ENCODE measurements around the gene FUT3.

DNA sequence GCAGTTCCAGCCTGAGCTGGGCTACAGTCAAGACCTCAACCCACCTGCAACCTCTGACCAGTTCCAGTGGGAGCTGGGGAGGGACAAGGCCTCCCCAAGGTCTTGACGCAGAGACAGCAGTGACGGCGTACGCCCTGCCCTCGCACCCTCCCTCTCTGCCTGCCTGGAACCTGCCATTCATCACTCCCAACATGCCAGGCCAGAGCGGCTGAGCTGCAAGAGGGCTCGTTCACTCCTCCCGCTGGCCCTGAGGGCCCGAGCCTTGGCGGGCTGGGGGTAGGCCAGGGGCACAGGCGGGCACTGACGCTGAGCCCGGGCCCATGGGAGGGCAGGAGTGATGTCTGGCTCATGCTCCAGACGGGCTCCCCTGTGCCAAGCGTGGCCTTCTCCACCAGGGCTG lies 44.2 kb upstream of the FUT3 start:
- TF ChIP-seq RAD51 (IDR thresholded peaks at IDR 0.05; ENCODE audit: borderline replicate concordance, low read depth), result no peak
- no peak for TF ChIP-seq FOXP1 (CRISPR knock-in tag; IDR thresholded peaks at IDR 0.05)
- TF ChIP-seq E2F6 (IDR thresholded peaks at IDR 0.05; ENCODE audit: borderline replicate concordance in 1 of 2, extremely low read depth in 1 of 2, insufficient read depth in 1 of 2, insufficient read length in 1 of 2, low read depth in 1 of 2, low read length in 1 of 2, poor library complexity in 1 of 2, severe bottlenecking in 1 of 2), result no peak
- no peak for TF ChIP-seq HDAC2 (IDR thresholded peaks at IDR 0.05)
- TF ChIP-seq POLR2A (conservative IDR thresholded peaks at IDR 0.05), result no peak
- no peak for TF ChIP-seq ZBED1 (IDR thresholded peaks at IDR 0.05)
- no peak for TF ChIP-seq CTCF (IDR thresholded peaks at IDR 0.05 in 2 of 3, conservative IDR thresholded peaks at IDR 0.05 in 1 of 3; ENCODE audit: insufficient read depth in 2 of 3, low read depth in 1 of 3, low read length in 3 of 3)
- TF ChIP-seq EP300 (IDR thresholded peaks at IDR 0.05; ENCODE audit: low read length), result no peak

All from K562 (cell line).